HG02981 (cell line): ENCODE measurements around the gene LRIG2.
"Not testable (repeated sequence)": the region's sequence is repeated elsewhere in the genome, so short reads cannot be mapped to it uniquely, and the experiment has no call there.

ENCODE experiments used
- ATAC-seq: cut with Tn5 transposase; IDR thresholded peaks from one replicate; pipeline ENCODE4 v1.9.1; 2021; ENCODE audit warnings: mild to moderate bottlenecking, moderate library complexity; ENCODE audit not compliant: unreplicated experiment

Gene LRIG2

GRCh38 chr1:113057006-113057405, 16.0 kb upstream of the LRIG2 start:
- no peak for ATAC-seq

DNA sequence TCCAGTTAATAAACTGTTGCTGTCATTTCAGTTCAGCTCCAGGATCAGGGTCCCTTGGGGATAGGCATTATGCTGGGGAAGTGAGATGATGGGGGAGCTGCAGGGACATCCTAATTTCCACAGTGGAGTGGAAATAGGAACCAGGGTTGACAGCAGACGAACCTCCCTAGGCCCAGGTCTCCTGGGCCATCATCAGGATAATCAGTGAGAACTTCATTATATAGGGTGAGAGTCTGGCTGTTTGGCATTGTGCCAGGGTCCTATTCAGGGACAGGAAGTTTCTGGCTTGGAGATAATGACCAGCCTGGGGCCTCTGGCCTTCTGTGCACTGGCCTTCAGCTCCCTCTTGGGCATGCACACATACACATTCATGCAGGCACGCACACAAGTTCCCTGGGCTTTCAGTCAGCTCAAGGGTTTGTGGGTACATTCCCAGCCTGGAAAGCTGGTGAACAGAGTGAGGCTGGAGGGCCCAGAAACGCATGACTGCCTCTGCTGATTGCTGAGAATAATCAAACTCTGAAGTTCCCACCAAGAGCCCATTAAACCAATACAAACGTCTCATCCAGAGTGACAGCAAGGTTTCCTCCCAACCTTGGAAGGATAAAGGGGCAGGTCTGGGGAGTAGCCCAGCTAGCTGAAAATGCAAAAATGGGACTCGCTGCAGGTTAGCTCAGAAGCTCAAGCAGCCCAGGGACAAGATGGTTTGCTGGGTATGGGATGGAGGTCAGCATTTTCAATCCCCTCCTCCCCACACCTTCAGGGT, 13.9 kb upstream of the LRIG2 start:
- no peak for ATAC-seq

GRCh38 chr1:113063456-113063855, 9.5 kb upstream of the LRIG2 start:
- ATAC-seq, result not testable (repeated sequence)

DNA sequence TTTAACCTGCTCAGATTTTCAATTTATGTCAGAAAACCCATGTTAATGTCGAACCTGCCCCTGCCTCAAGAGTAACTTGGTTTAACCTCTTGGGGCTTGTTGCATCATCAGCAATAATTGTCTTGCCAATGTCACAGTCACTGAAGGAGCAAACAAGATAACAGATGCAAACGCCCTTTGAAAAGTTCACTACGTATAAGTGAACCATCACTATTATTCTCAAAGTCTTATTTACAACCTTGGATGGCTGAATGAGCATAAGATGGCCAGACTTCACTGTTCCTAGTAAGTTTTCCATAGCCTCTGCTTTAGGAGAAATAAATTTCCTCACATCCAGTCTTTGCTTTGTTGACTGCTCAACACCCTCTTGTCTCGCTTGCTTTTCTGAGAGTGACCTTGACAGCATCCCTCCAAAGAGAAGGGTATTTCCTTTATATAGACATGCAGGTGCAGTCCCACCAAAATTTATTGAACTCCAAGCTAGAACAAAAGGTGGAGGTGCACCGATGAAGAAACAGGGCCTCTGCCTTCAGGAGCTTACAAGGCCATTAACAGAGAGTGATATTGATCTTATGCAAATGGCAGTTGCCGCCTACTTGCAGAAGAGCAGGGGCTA, 749 bp upstream of the LRIG2 start:
- ATAC-seq, result no peak

DNA sequence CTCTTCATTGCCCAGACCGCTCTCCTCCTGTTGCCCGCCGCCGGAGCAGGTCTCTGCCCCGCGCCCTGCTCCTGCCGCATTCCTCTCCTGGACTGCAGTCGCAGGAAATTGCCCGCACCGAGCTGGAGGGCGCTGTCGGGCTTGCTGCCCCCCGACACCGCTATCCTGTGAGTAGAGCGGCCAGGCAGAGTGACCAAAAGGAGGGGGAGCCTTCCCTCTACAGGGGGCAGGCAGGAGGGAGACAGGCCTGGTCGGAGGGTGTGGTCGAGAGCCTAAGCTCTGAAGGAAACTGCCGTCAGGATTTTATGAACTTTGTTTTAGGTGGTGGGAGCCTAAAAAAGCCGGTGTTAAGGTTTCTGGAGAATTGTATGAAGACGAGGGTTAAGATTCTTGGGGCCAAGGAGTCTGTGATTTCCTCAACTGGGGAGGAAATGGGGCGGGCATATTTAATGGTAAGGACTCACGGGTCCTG, 517 bp downstream of the LRIG2 start:
- peak; percentile 13 for ATAC-seq

DNA sequence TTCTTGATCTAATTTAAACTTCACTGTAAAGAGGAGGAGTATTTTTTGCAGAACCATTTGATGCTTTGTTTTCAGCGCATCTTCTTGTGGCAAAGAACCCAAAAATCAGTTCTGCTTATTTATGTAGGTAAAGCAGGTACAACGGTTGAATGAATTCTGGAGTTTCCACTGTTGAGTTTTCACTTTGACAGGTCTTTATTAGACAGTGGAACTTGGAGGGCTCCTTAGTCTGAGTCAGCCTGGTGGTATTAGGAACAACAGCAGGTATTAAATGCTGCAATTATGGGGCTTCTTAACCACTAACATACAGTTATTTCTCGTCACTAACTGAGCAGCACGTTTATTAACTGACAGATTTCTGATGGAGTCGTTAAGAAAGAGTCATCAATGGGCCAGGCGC, 1.2 kb downstream of the LRIG2 start:
- no peak for ATAC-seq

GRCh38 chr1:113077978-113078377, 5.0 kb downstream of the LRIG2 start:
- not testable (repeated sequence) for ATAC-seq

- ATAC-seq, result no peak
Observed at GRCh38 chr1:113086541-113086940, 13.5 kb downstream of the LRIG2 start.

DNA sequence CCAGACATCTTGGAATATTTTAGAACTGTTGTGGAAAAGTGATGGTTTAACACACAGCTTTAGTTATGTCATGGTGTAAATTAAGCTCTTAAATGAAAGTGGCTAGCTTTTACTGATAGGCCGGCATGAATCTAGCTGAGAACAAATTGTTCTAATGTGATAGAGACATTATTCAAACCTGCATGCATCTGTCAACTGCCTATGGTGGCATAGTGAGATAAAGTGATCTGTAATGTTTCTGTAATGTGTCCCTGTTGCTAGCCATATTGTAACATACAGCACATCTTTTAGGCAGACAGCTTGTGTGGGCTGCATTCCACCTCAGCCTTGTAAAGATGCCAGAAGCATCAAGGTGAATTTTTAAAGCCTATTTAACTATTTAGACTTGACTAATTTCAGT, 16.0 kb downstream of the LRIG2 start:
- no peak for ATAC-seq

GRCh38 chr1:113090051-113090450, 17.1 kb downstream of the LRIG2 start:
- no peak for ATAC-seq

GRCh38 chr1:113091988-113092594, 19.1 kb downstream of the LRIG2 start:
- no peak for ATAC-seq

DNA sequence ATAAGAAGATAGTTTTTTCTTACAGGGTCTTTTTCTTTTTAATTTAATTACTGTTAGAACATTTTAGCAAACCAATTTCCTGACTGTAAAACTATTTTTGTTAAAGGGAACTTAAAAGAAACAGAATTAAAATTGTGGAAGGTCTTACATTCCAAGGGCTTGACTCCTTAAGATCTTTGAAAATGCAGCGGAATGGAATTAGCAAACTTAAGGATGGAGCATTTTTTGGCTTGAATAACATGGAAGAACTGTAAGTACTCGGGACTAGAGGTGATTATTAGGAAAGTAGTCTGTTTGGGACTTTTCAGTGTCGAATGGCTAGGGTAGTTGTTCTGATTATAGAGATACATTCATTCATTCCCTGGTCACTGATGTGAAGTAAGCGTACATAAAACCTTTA, 21.5 kb downstream of the LRIG2 start:
- no peak for ATAC-seq

DNA sequence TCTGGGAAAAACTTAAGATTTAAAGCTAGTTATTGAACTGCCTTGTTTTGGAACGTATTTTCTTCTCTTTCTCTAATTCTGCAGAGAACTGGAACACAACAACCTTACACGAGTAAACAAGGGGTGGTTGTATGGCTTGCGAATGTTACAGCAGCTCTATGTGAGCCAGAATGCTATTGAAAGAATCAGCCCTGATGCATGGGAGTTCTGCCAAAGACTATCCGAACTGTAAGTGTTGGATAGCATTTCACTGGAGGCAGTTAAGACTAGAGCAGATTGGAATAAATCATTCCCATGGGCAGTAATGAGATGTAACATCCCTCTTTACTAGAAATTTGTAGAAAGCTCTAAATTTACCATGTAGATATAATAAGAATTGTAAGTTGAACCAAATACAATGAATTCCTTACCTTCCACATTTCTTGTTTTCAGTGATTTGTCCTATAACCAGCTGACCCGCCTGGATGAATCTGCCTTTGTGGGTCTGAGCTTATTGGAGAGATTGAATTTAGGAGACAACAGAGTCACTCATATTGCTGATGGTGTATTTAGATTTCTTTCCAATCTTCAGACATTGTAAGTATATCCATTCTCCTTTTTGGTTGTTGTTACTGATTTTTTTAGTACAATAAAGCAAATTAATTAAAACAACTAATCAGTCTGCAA, 22.9 kb downstream of the LRIG2 start:
- no peak for ATAC-seq

- ATAC-seq, result no peak
Observed at GRCh38 chr1:113096493-113096892, 23.5 kb downstream of the LRIG2 start.

DNA sequence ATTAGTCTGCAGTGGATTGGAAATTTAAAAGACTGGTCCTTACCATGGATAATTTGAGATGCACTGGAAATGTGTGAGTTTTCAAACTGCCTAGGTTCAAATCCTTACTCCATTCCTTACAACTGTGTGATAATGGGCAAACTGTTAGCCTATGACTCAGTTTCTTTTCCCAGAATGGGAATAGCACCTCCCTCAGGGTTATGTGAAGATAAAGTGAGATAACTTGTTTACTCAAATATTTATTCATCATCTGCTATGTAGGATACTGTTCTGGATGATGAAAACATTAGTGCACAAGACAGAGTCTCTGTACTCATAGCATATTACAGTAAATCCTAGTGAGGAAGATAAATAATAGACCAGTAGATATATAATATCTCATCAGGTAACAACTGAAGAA, 28.6 kb downstream of the LRIG2 start:
- ATAC-seq, result no peak

DNA sequence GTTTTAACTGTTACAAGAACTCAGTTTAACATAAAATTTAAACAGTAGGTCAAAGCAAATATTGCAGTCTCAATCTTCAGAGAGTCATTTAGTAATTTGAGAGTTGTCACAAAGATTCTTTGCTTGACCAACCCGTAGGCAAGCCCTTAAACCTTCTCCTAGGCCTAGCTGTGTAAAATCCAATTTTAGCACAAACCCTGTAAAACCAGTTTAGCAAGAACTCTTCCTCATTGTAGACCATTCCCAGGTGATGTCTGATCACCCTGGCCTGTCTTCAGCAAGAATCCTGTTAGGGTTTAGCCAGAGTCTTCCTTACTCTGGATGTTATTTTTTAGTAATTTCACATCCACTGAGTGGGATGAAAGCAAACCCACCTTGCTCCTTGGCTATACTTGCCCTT, 30.1 kb downstream of the LRIG2 start:
- ATAC-seq, result no peak

DNA sequence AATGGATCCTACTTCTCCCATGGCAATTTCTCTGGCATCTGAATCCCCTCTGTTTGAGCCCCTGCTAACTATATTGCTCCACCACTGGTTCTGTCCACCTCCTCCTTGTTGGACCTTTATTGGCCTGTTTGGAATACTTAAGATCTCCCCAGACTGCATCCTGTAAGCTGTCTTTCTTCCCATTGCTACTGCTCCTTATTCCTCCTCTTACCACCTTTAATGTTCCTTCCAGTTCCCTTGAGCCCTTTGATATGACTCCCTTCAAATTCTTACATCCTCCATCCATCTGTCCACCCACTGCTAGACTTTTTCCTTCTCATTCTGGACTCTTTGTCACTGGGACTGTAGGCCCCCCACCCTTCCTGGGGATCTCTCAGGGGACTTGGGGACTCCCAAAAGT, 31.0 kb downstream of the LRIG2 start:
- ATAC-seq, result no peak

GRCh38 chr1:113106910-113107309, 33.9 kb downstream of the LRIG2 start:
- ATAC-seq, result no peak

DNA sequence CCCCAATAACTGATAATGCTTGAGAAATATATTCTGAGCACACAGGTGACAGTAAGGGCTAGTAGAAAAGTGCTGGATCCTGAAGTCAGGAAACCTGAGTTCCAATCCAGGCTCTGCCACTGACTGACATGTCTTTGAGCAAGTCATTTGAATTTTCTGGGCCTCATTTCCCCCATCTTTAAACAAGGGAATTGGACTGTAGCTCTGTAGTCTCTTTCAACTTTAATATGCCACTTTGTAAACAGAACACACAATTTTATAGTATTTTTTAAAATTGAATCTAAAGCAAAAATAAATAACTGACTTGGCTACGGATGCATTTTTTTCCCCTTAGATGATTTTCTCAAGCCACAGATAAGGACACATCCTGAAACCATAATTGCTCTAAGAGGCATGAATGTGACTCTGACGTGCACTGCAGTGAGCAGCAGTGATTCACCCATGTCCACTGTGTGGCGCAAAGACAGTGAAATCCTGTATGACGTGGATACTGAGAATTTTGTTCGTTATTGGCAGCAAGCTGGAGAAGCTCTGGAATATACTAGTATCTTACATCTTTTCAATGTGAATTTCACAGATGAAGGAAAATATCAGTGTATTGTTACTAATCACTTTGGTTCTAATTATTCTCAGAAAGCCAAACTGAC, 37.0 kb downstream of the LRIG2 start:
- no peak for ATAC-seq

DNA sequence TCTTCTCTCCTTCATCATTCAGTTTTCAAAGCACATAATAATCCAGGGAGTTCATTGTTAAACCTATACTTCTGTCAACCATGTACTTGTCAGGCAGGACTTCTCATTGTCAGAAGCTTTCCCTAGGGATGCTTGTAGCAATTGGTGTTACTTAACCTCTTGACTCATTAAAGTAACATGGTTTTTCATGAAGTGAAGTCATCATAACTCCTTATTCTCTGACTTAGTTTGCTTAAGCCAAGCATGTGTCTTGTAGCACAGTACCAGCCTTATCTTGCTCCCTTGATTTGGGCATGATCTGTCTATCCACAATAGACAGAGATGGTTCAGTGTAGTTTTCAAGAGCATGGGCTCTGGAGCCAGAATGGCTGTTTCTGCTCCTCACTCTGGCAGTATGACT, 45.3 kb downstream of the LRIG2 start:
- no peak for ATAC-seq

DNA sequence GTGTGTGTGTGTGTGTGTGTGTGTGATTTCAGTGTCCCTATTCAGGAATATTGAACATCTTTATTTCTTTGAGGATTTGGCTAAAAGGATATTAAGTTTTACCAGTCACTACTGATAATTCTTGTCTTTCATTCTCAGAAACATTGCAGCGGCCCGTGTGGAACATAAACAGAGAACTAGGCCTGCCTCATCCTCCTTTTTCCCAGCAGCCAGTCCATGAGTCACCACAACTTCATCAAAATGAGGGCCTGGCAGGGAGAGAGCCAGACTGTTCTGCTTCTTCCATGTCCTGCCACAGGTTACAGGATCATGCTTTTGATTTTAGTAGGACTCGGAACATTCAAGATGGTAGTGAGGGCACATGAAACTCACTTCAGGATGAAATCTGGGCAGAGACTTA, 50.7 kb downstream of the LRIG2 start:
- no peak for ATAC-seq
